HG02943 (cell line): Measurements from ENCODE around the gene MORF4L1.
"Not testable (repeated sequence)": the region's sequence is repeated elsewhere in the genome, so short reads cannot be mapped to it uniquely, and the experiment has no call there.

Experiments
- ATAC-seq: cut with Tn5 transposase; IDR thresholded peaks from one replicate; pipeline ENCODE4 v1.9.1; 2021; ENCODE audit warnings: mild to moderate bottlenecking, low read depth, moderate library complexity; ENCODE audit not compliant: unreplicated experiment

The MORF4L1 gene

DNA sequence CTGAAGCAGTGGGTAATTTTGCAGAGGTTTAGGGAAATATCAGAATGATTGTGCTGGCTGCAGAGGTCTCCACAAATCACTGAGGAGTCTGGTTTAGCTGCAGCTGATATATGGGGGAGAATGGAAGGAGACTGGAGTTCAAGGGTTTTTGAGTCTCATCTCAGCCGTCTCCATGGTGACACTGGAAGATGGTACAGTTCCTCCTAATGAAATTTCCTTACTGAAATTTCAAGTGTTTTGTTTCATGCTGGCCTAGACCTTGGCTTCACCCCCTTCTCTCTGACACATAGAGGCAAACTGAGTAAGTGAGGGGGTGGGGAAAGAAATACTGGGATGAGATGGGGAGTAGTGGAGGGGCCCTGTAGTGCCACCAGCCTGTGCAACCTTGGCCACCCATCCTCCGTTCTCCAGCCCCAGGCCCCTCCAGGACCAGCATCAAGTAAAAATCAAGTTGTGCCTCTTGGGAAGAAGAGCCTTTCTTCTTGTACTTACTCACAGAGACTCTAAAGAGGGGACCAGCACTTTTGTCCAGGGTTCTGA, 17.8 kb upstream of the MORF4L1 start:
- no peak for ATAC-seq

DNA sequence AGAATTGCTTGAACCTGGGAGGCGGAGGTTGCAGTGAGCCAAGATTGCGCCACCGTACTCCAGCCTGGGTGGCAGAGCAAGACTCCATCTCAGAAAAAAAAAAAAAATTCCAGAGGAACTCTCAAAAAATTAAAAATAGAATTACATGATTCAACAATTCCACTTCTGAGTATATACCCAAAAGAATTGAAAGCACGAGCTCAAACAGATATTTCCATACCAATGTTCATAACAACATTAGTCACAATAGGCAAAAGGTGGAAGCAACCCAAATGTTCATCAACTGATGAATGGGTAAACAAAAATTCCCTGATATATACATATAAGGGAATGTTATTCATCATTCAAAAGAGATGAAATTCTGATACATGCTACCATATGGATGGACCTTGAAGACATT, 16.9 kb upstream of the MORF4L1 start:
- ATAC-seq = no peak

DNA sequence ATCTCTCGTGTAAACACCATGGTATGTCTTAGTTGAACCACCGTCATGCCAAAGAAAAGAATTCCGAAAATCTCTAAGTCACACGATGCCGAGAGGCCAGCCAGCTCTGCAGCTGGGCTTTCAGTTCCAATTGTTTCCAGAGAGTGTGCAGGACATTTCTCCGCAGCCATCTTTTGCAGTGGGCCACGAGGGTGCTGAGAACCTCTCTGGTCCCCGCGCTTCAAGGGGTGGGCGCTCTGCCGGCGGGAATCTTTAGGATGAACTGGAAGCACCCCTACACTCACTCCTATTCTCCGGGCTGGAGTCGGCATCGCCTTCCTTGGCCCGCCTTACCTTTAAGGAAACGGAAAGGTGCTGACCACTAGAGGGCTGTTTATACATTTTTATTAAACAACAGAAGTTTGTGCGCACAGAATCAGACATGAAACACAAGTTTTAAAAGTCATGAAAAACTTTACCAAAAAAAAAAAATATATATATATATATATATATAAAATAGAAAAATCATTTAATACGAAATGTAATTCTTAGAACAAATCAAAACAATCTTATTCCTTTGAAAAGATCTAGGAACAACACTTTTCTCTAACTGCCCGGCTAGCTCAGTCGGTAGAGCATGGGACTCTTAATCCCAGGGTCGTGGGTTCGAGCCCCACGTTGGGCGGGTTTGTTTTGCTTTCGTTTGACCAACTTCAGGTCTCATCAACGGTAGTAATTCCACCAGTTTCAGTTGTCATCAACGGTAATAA, 12.5 kb upstream of the MORF4L1 start:
- no peak for ATAC-seq

DNA sequence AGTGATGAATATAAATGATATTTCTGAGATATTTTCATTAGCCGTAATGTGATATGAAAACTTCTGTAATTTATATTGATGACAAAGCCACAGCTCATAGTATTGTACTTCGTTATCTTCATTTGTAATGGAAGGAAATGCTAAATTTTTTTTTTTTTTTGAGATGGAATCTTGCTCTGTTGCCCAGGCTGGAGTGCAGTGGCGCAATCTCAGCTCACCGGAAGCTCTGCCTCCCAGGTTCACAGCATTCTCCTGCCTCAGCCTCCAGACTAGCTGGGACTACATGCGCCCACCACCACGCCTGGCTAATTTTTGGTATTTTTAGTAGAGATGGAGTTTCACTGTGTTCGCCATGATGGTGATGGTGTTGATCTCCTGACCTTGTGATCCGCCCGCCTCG, 7.1 kb upstream of the MORF4L1 start:
- ATAC-seq = not testable (repeated sequence)

DNA sequence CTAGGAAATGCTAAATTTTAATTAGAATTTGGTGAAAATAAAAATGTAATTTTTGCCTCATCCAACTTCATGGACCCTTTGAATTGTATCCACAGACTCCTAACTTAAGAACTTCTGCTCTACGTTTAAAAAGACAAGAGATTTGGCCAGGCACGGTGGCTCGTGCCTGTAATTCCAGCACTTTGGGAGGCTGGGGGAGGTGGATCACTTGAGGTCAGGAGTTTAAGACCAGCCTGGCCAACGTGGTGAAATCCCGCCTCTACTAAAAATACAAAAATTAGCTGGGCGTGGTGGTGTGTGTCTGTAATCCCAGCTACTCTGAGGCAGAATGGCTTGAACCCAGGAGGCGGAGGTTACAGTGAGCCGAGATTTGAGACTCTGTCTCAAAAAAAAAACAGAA, 6.7 kb upstream of the MORF4L1 start:
- not testable (repeated sequence) for ATAC-seq

DNA sequence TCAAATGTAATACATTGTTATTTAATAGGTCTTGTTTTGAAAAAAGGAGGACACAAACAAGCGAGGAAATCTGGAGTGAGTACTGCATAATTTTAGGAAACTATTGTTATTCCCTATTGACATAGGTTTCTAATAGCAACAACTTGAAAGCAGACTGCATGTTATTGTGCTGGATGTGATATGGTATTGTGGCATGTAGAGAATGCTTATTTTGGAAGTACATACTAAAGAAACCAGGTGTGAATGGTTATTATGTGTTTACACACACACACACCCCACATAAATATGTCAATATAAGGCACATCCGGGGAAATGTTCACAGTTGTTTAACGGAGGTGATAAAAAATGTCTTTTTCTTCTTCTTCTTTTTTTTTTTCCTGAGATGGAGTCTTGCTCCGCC, 5.9 kb upstream of the MORF4L1 start:
- ATAC-seq = no peak

DNA sequence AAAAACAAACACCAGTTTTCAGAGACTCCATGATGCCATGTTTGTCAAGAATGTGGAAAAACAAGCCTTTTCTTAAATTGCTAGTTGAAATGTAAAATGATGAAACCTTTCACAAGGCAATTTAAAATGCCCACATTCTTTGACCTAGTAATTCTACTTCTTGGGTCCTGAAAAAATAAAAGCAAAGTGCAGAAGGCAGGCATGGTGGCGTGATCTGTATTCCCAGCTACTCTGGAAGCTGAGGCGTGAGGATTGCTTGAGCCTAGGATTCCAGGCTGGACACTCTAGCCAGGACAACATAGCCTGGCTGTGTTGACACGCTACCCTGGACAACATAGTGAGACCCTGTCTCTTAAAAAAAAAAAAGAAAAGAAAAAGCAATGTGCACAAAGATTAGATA, 4.3 kb upstream of the MORF4L1 start:
- no peak for ATAC-seq

DNA sequence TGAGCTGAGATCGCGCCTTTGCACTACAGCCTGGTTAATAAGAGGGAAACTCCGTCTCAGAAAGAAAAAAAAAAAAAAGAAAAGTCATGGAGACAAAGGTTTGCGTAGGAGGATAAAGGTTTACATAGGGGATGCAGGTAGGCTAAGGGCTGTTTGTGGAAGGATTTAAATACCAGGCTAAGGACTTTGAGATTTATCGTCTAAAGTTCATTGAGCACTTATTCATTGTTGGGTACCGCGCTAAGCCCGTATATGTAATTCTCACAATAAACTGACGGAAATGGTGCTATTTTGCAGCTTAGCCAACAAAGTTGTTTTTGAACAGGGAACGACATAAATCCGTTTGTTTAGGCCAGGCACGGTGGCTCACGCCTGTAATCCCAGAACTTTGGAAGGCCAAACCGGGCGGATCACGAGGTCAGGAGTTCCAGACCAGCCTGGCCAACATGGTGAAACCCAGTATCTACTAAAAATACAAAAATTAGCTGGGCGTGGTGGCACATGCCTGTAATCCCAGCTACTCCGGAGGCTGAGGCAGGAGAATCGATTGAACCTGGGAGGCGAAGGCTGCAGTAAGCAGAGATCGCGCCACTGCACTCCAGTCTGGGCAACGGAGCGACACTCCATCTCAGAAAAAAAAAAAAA, 1.1 kb upstream of the MORF4L1 start:
- ATAC-seq = not testable (repeated sequence)

DNA sequence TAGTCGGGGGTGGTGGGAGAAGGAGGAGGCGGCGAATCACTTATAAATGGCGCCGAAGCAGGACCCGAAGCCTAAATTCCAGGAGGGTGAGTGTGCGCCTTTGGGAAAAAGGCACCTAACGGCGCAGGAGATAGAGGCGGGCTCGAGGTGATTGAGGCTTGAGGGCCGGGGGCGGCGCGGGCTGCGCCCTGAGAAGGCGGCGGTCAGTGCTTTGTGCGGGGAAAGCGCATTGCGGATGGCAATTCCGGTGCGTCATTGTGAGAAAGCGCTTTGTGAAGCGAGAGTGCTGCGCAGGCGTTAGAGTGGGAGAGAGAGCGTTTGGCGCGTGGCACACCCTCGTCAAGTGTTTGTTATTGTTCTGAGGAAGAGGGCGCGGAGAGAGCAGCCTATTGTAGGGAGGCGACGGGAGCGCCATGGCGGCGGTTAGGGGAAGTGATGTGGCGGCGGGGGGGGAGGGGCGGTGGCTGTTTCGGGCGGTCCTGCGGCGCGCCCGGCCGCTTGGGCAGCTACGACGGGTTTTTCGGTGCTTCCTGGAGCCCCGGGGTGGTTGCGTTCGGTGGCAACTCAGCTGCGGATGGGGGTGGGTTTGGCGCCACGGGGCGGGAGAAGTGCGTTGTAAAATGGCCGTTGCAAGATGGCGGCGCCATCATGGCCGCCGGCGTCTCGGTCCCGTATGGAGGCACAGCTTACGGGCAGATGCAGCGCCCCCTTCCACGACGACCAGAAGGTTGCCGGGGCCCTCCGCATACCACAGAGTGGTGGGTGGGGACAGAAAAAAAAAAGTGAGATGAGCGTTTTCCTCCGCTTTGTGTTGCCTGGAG, 492 bp downstream of the MORF4L1 start:
- ATAC-seq = peak; percentile 65

DNA sequence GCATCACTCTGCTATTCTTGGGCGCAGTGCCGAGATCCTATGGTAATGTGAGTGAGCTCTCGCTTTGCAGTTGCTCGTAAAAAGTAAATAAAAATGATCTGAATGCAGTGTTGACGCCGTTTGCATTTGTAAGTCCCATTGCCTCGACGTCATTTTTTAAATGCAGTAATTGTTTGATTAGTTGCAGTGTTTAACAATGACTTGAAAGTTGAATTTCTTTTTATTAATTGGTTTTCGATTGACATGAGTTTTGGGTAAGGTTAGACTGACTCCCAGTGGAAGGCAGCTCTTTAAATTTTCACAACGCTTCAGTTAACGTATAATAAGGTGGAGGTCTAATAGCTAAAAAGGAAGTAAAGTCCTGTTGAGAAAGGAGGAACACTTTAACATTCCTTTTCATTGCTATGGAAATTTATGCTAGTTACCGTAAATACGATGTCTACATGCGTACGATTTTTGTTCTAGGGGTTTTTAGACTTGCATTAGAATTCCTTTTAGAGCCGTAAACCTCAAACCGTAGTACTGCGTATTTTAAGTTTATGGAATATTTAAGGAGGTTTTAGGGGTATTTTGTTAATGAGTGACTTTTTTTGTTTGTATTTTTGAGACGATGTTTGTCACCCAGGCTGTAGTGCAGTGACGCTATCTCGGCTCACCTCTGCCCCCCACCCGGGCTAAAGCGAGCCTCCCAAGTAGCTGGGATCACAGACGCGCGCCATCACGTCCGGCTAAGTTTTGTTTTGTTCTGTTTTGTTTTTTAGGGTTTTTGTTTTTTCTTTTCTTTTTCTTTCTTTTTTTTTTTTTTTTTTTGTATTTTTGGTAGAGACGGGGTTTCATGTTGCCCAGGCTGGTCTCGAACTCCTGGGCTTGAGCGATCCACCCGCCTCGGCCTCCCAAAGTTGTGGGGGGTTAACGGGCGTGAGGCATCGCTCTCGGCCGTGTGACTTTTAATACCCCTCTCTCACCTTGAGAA, 1.4 kb downstream of the MORF4L1 start:
- no peak for ATAC-seq

DNA sequence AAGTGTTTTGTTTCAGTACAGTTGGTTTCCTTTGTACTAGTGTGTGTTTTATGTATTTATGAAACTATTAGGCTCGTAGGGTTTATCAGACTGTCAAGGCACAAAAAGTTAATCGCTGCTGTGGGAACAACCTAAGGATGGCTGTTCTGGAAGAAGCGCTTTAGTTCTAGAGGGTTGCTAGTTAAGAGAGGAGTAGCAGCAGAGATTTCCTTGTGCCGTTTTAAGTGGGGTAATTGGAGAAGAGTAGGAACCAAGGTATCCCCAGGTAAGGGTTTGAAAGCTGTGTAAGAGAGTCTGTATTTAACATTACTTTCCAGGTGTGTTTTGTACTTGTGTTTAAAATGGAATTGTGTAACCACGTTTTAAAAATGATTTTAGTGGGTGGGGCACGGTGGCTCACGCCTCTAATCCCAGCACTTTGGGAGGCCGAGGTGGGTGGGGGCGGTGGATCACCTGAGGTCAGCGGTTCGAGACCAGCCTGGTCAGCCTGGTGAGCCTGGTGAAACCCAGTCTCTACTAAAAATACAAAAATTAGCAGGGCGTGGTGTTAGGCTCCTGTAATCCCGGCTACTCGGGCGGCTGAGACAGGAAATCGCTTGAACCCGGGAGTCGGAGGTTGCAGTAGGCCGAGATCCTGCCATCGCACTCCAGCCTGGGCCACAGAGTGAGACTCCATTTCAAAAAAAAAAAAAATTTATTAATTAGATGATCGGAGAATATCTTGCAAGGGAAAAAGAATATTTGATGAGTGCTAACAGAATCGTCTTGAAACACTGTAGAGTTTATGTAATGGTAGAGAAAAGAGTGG, 2.6 kb downstream of the MORF4L1 start:
- ATAC-seq = no peak

DNA sequence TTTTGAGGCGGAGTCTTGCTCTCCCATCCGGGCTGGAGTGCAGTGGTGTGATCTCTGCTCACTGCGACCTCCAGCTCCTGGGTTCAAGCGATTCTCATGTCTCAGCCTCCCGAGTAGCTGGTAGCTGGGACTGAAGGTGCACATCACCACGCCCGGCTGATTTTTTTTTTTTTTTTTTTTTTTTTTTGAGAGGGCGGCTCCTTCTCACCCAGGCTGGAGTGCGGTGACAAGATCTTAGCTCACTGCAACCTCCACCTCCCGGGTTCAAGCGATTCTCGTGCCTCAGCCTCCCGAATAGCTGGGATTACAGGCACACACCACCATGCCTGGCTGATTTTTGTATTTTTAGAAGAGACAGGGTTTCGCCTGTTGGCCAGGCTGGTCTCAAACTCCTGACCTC, 4.3 kb downstream of the MORF4L1 start:
- not testable (repeated sequence) for ATAC-seq

DNA sequence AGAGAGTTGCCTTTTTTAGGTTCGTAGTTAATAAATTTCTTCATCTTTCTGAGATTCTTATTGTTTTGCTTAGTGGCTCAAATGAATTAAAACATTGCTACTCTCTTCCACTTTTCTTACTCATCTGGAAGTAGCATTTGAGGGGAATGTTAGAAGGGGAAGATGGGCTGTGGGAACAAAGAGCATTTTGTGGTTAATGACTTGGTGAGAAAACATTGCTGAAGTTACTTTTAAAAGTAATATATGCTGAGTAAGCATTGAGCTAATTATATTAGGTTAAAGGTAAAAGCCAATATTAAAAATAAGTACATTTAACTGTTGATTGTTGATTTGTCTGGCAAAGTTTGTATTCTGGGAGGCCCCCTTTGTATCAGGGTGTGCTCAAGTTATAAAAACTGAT, 5.7 kb downstream of the MORF4L1 start:
- no peak for ATAC-seq

DNA sequence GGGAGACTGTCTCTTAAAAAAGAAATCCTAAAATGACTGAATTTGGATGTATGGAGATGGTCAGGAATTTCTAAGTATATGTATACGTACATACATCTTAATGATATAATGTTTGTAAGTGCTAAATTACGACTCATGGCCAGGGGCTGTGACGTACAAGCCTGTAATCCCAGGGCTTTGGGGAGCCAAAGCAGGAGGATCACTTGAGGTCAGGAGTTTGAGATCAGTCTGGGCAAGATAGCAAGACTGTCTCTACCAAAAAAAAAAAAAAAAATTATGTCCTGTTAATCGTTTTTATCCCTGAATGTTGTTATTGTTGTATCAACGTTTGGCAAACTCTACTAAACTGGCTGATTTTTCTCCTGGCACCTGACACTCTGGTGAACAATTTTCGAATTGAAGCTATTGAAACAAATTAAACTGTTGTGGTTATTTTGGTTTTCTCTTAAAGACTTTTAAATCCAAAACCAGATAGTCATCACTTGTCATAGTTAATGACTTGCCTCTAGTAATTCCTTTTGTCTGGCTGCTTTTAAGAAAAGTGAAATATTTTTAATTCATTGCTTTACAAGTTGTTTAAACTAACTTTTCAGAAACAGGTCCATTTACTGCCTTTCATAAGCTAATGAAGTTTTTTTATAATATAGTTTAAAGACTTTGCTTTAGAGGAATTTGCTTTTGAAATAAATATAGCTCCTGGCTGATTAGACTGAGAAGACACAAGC, 7.0 kb downstream of the MORF4L1 start:
- ATAC-seq = no peak

DNA sequence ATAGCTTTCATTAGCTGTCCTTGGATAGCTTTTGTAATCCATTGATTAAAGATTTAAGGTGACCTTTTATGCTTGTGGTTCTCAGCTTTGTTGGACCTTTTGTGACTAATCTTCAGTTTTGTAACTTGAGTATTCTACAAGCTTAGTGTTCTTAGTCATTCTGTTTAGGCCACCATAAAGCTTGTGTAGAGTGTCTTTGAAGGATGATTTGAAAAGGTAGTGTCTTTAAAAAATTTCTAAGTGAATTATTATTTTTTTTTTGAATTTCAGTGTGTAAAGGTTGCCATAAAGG, 7.5 kb downstream of the MORF4L1 start:
- no peak for ATAC-seq

DNA sequence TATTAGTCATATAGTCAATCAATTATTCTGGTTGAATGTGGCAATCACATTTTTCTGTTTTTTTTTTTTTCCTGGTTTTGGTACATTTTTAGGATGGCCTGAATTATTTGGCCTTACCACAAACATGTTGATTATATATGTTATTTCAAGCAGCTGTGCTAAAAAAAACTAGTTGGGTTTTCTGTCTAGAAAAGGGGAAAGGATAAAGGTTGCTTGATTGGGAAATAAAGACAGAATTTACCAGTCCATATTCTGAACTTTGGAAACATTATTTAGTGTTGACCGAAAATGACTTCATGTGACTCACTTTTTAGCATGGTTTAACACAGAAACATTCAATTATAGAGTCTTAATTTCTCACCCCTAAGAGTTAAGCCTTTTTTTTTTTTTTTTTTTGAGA, 8.1 kb downstream of the MORF4L1 start:
- ATAC-seq = no peak

DNA sequence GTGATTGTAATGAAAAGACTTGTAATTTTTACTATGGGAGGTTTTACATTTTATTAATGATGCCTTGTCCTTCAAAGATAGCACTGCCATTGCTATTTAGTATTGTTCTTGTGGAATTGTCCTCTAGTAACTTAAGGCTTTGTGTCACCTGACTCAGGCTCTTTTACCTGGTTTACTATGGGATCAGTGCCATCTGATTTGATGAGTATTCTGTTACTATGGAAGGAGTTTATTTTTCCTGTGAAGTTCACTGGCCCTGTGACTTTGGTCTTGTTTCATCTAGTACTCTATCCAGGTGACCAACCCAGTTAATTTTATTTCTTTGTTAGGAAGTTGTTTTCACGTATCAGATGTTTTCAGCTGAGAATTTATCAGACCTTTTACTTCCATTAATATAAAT, 9.0 kb downstream of the MORF4L1 start:
- no peak for ATAC-seq

DNA sequence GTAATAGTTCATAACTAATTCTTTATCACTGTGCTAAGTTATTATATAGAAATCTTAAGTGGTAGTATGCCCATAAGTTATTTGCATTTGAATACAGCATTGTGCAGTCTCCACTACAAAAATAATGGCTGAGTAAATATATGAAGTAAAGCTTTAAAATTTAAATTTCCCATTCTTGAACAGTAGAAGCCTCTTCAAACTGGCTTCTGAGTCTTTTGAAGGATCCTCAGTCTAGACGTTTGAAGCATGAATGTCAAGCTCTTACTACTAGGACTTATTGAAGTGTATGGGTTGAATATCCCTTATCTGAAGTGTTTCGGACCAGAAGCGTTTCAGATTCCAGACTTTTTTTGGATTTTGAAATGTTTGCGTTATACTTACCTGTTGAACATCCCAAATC, 16.3 kb downstream of the MORF4L1 start:
- ATAC-seq = no peak

DNA sequence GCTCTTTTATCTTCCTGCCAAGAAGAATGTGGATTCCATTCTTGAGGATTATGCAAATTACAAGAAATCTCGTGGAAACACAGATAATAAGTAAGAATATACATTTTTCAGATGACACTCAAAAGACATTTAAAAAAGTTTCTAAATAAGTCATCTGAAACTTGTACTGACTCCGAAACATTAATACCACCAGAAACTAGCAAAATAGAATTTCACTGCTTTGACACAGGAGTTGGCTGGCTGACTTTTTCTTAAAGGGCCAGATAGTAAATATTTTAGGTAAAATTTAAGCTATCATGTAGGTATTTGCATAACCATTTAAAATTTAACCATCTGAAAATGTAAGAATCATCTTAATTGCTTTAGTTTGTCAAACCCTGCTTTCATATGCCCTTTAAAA, 20.8 kb downstream of the MORF4L1 start:
- ATAC-seq = no peak
